GM19372 (cell line): Measurements from ENCODE around the gene RPS8.
"Not testable (repeated sequence)": the region's sequence is repeated elsewhere in the genome, so short reads cannot be mapped to it uniquely, and the experiment has no call there.

Experiments used
- ATAC-seq: cut with Tn5 transposase; IDR thresholded peaks from one replicate; pipeline ENCODE4 v1.9.1; 2021; ENCODE audit warnings: mild to moderate bottlenecking, low read depth, moderate library complexity; ENCODE audit not compliant: unreplicated experiment

Gene RPS8

GRCh38 chr1:44801491-44802305 lies 26.4 kb downstream of the RPS8 start:
- ATAC-seq: no peak

GRCh38 chr1:44802306-44803061 lies 27.1 kb downstream of the RPS8 start:
- no peak for ATAC-seq

GRCh38 chr1:44803062-44803311 lies 27.6 kb downstream of the RPS8 start:
- no peak for ATAC-seq

DNA sequence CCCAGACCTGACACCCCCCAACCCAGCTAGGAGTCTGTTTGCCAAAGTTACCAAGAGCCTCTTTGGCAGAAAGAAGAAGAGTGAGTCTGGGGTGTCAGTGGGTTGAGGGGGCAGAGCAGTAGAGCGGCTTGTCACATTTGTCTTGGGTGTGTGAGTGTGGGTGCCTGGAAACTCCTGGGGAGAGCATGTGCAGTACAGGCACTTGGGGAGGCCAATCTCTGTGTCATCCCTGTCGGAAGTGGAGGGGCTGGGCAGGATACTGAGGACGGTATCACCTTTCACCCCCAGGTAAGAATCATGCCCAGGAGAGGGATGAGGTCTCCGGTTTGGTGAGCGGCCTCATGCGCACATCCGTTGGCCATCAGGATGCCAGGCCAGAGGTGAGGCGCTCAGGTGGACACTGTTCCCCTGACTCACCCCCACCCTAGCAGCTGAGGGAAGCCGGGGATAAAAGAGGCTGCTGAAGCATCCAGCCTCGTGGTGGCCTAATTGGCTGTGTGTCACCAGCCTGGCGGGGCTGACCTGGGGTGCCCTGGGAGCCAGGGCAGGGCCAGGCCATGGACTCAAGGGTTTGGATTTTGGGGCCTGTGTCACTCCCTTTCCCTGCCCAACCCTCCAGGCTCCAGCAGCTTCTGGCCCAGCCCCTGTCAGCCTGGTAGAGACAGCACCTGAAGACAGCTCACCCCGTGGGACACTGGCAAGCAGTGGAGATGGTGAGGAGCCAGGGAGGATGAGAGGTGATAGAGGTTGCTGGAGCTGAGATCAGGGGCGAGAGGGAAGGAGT lies 28.2 kb downstream of the RPS8 start:
- ATAC-seq: no peak

DNA sequence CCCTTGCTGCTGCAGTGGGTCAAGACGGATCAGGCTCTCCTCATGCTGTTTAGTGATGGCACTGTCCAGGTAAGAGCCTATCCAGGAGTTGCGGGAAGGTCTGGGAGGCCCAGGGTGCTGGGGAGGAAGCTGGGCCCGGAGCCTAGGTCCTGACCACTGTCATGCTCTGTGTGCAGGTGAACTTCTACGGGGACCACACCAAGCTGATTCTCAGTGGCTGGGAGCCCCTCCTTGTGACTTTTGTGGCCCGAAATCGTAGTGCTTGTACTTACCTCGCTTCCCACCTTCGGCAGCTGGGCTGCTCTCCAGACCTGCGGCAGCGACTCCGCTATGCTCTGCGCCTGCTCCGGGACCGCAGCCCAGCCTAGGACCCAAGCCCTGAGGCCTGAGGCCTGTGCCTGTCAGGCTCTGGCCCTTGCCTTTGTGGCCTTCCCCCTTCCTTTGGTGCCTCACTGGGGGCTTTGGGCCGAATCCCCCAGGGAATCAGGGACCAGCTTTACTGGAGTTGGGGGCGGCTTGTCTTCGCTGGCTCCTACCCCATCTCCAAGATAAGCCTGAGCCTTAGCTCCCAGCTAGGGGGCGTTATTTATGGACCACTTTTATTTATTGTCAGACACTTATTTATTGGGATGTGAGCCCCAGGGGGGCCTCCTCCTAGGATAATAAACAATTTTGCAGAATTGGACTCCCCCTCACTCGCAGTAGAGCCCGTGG lies 30.1 kb downstream of the RPS8 start:
- ATAC-seq: no peak

GRCh38 chr1:44806025-44806703 lies 30.8 kb downstream of the RPS8 start:
- no peak for ATAC-seq

GRCh38 chr1:44806704-44807363 lies 31.5 kb downstream of the RPS8 start, which contains the start of gene DYNLT4:
Gene DYNLT4 (minus strand): TSS chr1:44807351. CDS start chr1:44806668, 683 bp downstream.
- ATAC-seq: no peak

- no peak for ATAC-seq
These were observed 32.2 kb downstream of the RPS8 start for GRCh38 chr1:44807364-44808062.

DNA sequence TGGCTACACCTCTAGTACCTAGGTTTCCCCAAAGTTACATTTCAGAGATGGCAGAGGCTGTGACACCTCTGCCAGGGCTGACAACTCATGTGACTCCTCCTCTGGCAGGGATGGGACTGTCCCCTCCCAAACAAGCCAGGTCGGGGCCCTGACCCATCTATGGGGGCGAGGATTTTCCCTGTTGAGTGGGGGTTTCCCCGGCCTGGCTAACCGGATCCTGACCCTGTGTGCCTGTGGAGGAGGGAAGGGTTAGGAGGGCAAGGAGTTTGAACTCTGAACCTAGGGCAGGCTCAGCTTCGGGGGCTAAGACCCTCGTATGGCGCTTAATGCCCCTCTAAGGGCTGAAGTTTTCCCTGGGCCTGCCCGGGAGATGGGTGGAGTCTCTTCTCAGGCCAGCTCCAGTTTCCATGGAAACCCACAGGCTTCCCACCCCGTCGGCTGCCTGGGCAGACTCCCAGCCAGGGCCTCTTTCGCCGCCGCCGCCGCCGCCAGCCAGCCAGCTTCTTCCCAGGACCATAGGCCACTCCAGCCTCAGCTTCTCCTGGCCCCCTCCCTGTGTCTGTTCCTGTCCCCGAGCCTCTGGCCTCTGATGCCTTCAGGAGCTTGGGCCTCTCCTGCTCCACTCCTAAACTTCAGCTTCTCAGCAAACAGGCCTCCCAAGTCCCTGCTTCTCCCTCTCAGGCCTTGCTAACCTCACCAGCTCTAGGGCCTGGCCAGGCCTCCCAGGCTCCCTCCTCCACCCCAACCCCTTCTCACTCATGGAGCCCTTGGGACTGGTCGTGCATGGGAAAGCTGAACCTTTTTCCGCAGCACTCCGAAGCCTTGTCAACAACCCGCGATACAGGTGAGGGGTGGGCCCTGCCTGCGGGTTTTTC lies 33.0 kb downstream of the RPS8 start, which contains the start of gene BTBD19:
BTBD19 (plus strand) TSS at position 461 of the 875 bp plus-strand sequence; CDS start at position 759, 298 bp downstream.
- ATAC-seq: no peak

GRCh38 chr1:44808938-44809917 lies 33.9 kb downstream of the RPS8 start:
- peak; percentile 59 for ATAC-seq

GRCh38 chr1:44810101-44810761 lies 34.9 kb downstream of the RPS8 start:
- ATAC-seq: no peak

DNA sequence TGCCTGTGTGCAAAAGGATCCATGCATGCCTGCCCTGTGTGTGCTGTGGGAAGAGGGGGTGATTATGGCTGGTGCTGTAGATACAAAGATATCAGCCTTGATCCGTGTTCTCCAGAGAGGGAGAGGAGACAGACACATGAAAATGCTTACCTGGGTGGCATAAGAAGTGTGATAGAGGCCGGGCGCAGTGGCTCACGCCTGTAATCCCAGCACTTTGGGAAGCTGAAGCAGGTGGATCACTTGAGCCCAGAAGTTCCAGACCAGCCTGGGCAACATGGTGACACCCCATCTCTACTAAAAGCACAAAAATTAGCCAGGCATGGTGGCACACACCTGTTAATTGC lies 35.4 kb downstream of the RPS8 start:
- not testable (repeated sequence) for ATAC-seq

DNA sequence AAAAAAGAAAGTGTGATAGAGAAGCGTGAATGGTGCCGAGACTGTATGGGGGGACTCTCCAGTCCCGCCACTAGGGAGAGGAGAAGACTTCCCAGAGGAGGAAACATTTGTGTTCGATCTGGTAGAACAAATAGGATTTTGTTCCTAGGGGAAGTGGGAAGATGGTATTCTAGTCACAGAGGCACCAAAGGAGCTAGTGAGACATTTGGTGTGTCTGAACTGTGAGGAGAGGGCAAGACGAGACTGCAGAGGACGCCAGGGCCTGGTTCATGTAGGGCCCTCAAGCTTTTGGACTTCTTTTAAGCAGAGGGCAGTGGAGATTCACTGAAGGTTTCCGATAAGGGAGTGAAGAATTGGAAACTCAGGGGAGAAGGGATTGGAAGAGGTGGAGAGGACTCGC lies 35.9 kb downstream of the RPS8 start:
- no peak for ATAC-seq

- no peak for ATAC-seq
These were observed 37.6 kb downstream of the RPS8 start for GRCh38 chr1:44812822-44813543.

DNA sequence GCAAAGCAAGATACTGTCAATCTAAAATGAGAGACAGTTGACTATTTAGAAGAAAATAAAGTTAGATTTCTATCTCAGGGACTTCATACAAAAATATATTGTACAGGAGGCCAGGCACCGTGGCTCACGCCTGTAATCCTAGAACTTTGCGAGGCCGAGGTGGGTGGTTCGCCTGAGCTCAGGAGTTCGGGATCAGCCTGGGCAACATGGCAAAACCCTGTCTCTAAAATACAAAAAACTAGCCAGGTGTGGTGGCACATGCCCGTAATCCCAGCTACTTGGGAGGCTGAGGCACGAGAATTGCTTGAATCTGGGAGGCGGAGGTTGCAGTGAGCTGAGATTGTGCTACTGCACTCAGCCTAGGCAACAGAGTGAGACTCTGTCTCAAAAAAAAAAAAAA lies 40.6 kb downstream of the RPS8 start:
- ATAC-seq: not testable (repeated sequence)

- no peak for ATAC-seq
These were observed 42.0 kb downstream of the RPS8 start for GRCh38 chr1:44817307-44817706.
